Dermis microvascular lymphatic vessel endothelial cell (primary cell): ENCODE measurements around the gene TBC1D13. TPM values are rescaled to one million over a fixed set of nuclear protein-coding genes. Genes with fewer than 3 reads are reported as not detected.
A peak's percentile ranks its signal among the peaks of the same experiment; 100 is the strongest.
"Not testable (repeated sequence)": the region's sequence is repeated elsewhere in the genome, so short reads cannot be mapped to it uniquely, and the experiment has no call there.

ENCODE experiments used
- DNase-seq, 2 donors: peaks; one replicate each; pipeline versions ENCODE4 v3.0.0 to v3.0.0-alpha.2; 2010; ENCODE audit warnings: low read depth in 2 of 2
- total RNA-seq: library from RNA; depleted of rRNA; stranded (reverse); fragments of >200 nt; gene quantifications from 2 replicates; pipeline ENCODE4 v1.2.1, GENCODE V29; 2014

Gene TBC1D13
- total RNA-seq = 9.6 and 16.7 TPM in 2 replicates

GRCh38 chr9:128786681-128787601, at the start of gene TBC1D13:
TBC1D13 (plus strand) TSS chr9:128787253; CDS start chr9:128787354, 101 bp downstream.
- peak; percentile 56 to 87 for DNase-seq

- no peak for DNase-seq
These were observed 44.7 kb upstream of the TBC1D13 start for GRCh38 chr9:128742401-128742800.

- DNase-seq = no peak
These were observed 43.6 kb upstream of the TBC1D13 start for GRCh38 chr9:128743421-128743820.

- no peak for DNase-seq
These were observed 39.8 kb upstream of the TBC1D13 start for GRCh38 chr9:128747241-128747640.

GRCh38 chr9:128750926-128751595, 36.0 kb upstream of the TBC1D13 start:
- DNase-seq = no peak

GRCh38 chr9:128753627-128754026, 33.4 kb upstream of the TBC1D13 start:
- DNase-seq = no peak

- DNase-seq = no peak
These were observed 29.5 kb upstream of the TBC1D13 start for GRCh38 chr9:128757602-128758001.

- DNase-seq = no peak
These were observed 24.2 kb upstream of the TBC1D13 start for GRCh38 chr9:128762671-128763449.

- DNase-seq = no peak
These were observed 22.7 kb upstream of the TBC1D13 start for GRCh38 chr9:128764361-128764760.

- no peak for DNase-seq
These were observed 21.6 kb upstream of the TBC1D13 start for GRCh38 chr9:128765499-128765898.

GRCh38 chr9:128768606-128769005, 18.4 kb upstream of the TBC1D13 start:
- DNase-seq = no peak

GRCh38 chr9:128770286-128771030, 16.6 kb upstream of the TBC1D13 start:
- DNase-seq = no peak

- peak in 1 of 2 donors; percentile 50 for DNase-seq
These were observed 15.8 kb upstream of the TBC1D13 start for GRCh38 chr9:128771094-128771721.

- peak; percentile 51 to 92 for DNase-seq
These were observed 15.1 kb upstream of the TBC1D13 start, which contains the start of gene ZER1 for GRCh38 chr9:128771745-128772519. ZER1 (minus strand) TSS chr9:128771927; CDS start chr9:128755565, 16,362 bp downstream.

GRCh38 chr9:128773049-128773448, 14.0 kb upstream of the TBC1D13 start:
- DNase-seq = no peak

GRCh38 chr9:128774804-128775203, 12.2 kb upstream of the TBC1D13 start:
- DNase-seq = no peak

- not testable (repeated sequence) for DNase-seq
These were observed 7.0 kb upstream of the TBC1D13 start for GRCh38 chr9:128780093-128780492.

- DNase-seq = no peak
These were observed 5.6 kb upstream of the TBC1D13 start for GRCh38 chr9:128781187-128782070.

GRCh38 chr9:128782669-128783068, 4.4 kb upstream of the TBC1D13 start:
- DNase-seq = no peak
